ENCODE results near the gene COG7. TPM values are rescaled to one million over a fixed set of nuclear protein-coding genes. Genes with fewer than 3 reads are reported as not detected.
A peak's percentile ranks its signal among the peaks of the same experiment; 100 is the strongest.

Gene COG7
- total RNA-seq, 1 experiment from 2014 or later, result 17.9 TPM

GRCh38 chr16:23387666-23388065, 65.3 kb downstream of the COG7 start:
- no peaks in the 10 kb centered on the region for H3K9me3 ChIP-seq (ENCODE audit: control insufficient read depth, low read depth, low read length)
- H3K79me1 ChIP-seq (ENCODE audit: insufficient read depth, low read depth, low read length, poor library complexity, severe bottlenecking), result no peaks in the 10 kb centered on the region
- no peak overlapping the region for H3K4me3 Mint-ChIP-seq
- no peak overlapping the region for H3K56ac ChIP-seq (ENCODE audit: insufficient read length, low read depth, low read length)
- H3T11ph ChIP-seq (ENCODE audit: low read length), result no peak overlapping the region
- no peaks in the 10 kb centered on the region for H3K9me3 Mint-ChIP-seq
- peaks cover 5% of the 10 kb centered on the region in 2 experiments; a peak in 2 of 4 replicates for H3K4me1 Mint-ChIP-seq
- H3K27ac ChIP-seq (ENCODE audit: insufficient read length, low read depth, low read length), result no peak overlapping the region
- no peak overlapping the region for H2AK5ac ChIP-seq (ENCODE audit: insufficient read length, low read length)
- no peak overlapping the region for H4K5ac ChIP-seq (ENCODE audit: insufficient read length, low read depth, low read length)
- H2AFZ ChIP-seq (ENCODE audit: low read length), result no peak overlapping the region
- H3K27me3 Mint-ChIP-seq (ENCODE audit: low read depth), result no peaks in the 10 kb centered on the region
- H3K27me3 ChIP-seq (ENCODE audit: insufficient read depth, low read length), result no peaks in the 10 kb centered on the region
- H4K20me1 ChIP-seq (ENCODE audit: control insufficient read depth, insufficient read depth, insufficient read length), result no peaks in the 10 kb centered on the region
- H3K79me2 ChIP-seq (ENCODE audit: insufficient read depth, low read length), result no peaks in the 10 kb centered on the region
- no peak overlapping the region for H4K8ac ChIP-seq (replicated peaks; ENCODE audit: insufficient read length, low read depth, low read length)
- WGBS (ENCODE audit: extremely low coverage, insufficient read length, low lambda C conversion rate), result no CpG with 5 or more reads among the region's 8 CpGs
- no peak overlapping the region for H3K23ac ChIP-seq (ENCODE audit: insufficient read length, low read depth, low read length)
- H3K18ac ChIP-seq (ENCODE audit: insufficient read length, low read depth, low read length), result no peak overlapping the region
- no peak overlapping the region for H2BK5ac ChIP-seq (ENCODE audit: insufficient read length, low read length)
- no peak overlapping the region for H2BK120ac ChIP-seq (ENCODE audit: low read depth, low read length, poor library complexity, severe bottlenecking)
- no peak overlapping the region for H2BK12ac ChIP-seq (ENCODE audit: insufficient read length, low read depth, low read length)
- no peak overlapping the region for H4K91ac ChIP-seq (ENCODE audit: insufficient read length, low read depth, low read length)
- H3K4me1 ChIP-seq (ENCODE audit: insufficient read depth, low read length), result no peaks in the 10 kb centered on the region
- no peak overlapping the region for H2BK15ac ChIP-seq (ENCODE audit: low read depth, low read length)
- no peaks in the 10 kb centered on the region for H3K23me2 ChIP-seq (ENCODE audit: insufficient read length, low read depth, low read length, poor library complexity, severe bottlenecking)
- no peak overlapping the region for H3K4ac ChIP-seq (ENCODE audit: low read depth, low read length)
- no peak for DNase-seq
- no peak overlapping the region for H2BK20ac ChIP-seq (ENCODE audit: low read depth, low read length, poor library complexity, severe bottlenecking)
- H3K27ac Mint-ChIP-seq, result peak overlapping the region in 2 of 3 experiments; percentile 73 to 82; a peak in 2 of 7 replicates
- H3K14ac ChIP-seq (ENCODE audit: insufficient read depth, low read length), result no peak overlapping the region
- H3K36me3 Mint-ChIP-seq (ENCODE audit: insufficient read depth in 1 of 3, low read depth in 3 of 3), result peaks cover 13 to 43% (median 32%) of the 10 kb centered on the region in 3 experiments; a peak in 6 of 7 replicates
- no peak overlapping the region for H3K4me2 ChIP-seq (ENCODE audit: insufficient read depth, insufficient read length, low read length)
- no peak overlapping the region for H3K9ac ChIP-seq (ENCODE audit: extremely low read depth, insufficient read length, low read length)
- TF ChIP-seq, protein P1, sequence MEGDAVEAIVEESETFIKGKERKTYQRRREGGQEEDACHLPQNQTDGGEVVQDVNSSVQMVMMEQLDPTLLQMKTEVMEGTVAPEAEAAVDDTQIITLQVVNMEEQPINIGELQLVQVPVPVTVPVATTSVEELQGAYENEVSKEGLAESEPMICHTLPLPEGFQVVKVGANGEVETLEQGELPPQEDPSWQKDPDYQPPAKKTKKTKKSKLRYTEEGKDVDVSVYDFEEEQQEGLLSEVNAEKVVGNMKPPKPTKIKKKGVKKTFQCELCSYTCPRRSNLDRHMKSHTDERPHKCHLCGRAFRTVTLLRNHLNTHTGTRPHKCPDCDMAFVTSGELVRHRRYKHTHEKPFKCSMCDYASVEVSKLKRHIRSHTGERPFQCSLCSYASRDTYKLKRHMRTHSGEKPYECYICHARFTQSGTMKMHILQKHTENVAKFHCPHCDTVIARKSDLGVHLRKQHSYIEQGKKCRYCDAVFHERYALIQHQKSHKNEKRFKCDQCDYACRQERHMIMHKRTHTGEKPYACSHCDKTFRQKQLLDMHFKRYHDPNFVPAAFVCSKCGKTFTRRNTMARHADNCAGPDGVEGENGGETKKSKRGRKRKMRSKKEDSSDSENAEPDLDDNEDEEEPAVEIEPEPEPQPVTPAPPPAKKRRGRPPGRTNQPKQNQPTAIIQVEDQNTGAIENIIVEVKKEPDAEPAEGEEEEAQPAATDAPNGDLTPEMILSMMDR (conservative IDR thresholded peaks at IDR 0.05), result no peak

All from H9 (cell line).